ENCODE results near the gene TAPBPL.
"Not testable (repeated sequence)": the region's sequence is repeated elsewhere in the genome, so short reads cannot be mapped to it uniquely, and the experiment has no call there.

TAPBPL gene

DNA sequence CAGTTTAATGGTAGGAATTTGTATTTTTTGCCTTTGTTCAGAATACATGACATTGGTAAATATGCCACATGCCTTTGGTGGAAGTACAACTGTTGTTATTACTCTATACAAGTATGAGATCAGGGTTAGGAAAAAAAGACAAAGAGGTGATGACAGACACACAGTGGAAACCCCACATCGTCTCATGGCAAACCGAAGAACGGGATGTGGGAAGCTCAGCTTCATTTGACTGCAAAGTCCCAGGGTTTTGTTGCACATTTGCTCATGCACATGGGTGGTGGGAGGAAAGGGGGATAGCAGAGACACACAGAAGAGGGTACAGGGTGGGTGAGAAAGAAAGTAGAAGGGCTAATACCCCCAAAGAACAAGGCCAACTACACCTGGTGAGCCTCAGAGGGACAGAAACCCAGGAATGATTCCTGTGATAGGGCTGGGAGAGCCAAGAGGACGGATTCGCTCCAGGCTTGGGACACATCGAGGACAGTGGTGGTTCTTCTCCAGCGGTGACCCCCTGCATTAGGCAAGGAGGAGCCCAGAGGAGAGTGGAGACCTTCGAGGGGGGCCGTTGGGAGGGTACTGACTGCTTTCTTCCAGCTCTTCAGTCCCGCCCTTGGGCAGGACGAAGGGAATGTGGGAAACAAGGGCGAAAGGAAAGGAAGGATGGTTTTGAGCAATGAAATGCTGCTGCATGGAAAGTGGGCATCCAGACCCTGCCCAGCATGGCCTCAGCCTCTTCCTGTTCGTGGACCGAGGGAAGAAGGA lies 10.6 kb downstream of the TAPBPL start:
- DNase-seq (ENCODE audit: low read depth in 2 of 2, low spot score in 1 of 2): no peak

DNA sequence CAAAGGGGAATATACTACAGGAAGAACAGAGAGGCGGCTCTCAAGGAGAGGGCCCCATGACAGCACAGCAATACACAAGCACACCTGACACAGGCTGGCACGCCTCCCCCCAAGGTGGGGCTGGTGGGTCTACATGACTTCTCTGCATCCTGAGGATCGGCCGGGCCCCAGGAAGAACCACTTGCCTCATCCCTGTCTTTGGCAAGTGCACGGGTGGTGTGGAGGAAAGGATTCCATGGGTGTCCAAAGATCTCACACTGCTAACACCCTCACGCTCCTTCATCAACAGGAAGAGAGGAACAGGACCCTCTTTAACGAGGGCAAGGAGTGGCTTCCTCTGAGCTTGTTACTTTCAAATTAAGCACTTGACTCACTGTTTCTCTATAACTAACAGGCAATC lies 11.4 kb downstream of the TAPBPL start:
- DNase-seq (ENCODE audit: low read depth in 2 of 2, low spot score in 1 of 2): no peak

DNA sequence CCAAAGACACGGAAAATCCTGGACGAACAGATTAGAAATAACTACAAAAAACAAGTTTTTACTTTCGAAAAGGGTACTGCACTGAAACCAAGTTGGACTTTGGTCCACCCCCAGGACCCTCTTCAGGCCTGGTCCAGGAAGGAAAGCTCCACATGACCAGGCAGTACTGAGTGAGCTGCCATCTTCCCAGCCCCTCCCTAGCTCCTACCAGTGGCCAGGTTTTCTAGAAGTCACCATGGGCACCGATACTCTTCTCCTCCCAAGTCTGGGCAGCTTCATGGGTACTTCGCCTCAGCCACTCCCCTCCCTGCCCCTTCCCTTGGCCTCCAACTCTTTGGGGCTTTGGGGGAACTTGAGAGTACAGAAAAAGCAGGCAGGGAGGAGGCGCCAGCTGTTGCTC lies 12.0 kb downstream of the TAPBPL start:
- no peak for DNase-seq (ENCODE audit: low read depth in 2 of 2, low spot score in 1 of 2)

DNA sequence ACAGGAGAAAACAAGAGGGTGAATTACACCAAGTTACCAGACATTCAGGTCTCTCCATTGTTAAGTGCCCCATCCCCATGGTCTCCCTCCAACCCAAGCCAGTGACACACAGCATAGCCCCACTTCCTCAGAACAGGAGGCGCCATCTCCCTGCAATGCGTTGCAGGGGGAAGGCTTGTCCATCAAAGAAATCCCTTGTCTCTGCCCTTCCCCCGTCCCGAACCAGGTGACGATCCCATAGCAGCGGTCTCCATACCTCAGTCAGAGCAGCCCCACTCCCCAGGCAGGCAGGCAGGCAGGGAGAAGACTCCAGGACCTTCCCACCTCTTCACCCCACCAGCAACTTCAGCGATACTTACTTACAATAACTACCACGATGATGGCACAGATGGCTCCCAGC lies 12.7 kb downstream of the TAPBPL start:
- DNase-seq (ENCODE audit: low read depth in 2 of 2, low spot score in 1 of 2): no peak

DNA sequence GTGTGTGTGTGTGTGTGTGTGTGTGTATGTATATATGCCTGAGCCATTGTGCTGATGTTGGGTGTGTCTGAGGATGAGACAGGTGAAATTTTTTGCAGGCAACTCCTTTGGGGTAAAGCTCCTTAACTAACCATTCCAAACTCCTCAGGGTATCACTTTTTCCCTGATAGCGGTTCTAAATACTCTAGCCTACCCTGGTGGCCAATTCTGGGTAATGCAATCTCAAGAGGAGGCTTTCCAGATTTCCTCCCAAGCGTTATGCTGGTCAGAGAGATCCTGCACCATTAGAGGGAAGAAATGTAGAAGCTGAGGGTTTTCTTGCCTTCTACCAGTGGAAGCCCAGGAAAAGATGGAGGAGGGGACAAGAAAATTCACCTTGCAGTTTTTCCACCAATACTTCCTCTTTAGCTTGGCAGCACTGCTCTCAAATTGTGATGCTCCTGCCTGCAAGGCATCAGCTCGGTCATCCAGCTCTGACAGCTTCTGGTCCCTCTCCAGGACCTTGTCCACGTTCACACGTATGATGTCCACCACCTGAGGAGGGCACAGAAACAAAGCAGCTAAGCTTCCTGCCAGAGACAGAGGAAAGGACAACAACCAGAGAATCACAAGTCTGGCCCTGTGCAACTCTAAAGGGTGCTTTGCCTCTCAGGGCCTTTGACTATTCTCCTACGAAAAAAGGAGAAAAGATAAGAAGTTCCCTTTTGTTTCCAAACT lies 13.8 kb downstream of the TAPBPL start:
- no peak for DNase-seq (ENCODE audit: low read depth in 2 of 2, low spot score in 1 of 2)

DNA sequence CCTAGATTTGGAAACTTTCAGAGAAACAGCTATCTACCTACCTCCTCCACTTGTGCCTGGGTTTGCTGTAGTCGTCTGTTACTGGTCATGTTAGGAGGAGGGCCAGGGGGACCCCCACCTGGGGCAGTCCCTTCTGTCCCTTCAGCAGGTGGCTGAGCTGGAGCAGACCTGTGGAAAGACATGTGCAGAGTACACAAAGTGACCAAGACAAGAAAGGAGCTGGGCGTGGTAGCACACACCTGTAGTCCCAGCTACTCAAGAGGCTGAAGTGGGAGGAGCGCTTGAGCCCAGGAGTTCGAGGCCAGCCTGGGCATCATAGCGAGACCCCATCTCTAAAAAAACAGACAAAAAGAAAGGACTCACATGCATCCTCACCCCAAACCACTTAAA lies 14.3 kb downstream of the TAPBPL start:
- no peak for DNase-seq (ENCODE audit: low read depth in 2 of 2, low spot score in 1 of 2)

DNA sequence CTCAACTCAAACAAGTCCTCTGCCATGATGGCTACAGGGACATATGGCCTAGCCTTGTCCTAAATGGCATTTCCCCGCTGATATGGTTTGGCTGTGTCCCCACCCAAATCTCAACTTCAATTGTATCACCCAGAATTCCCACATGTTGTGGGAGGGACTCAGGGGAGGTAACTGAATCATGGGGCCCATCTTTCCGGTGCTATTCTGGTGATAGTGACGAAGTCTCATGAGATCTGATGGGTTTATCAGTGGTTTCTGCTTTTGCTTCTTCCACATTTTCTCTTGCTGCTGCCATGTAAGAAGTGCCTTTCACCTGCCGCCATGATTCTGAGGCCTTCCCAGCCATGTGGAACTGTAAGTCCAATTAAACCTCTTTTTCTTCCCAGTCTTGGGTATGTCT lies 14.9 kb downstream of the TAPBPL start:
- DNase-seq (ENCODE audit: low read depth in 2 of 2, low spot score in 1 of 2): not testable (repeated sequence)

DNA sequence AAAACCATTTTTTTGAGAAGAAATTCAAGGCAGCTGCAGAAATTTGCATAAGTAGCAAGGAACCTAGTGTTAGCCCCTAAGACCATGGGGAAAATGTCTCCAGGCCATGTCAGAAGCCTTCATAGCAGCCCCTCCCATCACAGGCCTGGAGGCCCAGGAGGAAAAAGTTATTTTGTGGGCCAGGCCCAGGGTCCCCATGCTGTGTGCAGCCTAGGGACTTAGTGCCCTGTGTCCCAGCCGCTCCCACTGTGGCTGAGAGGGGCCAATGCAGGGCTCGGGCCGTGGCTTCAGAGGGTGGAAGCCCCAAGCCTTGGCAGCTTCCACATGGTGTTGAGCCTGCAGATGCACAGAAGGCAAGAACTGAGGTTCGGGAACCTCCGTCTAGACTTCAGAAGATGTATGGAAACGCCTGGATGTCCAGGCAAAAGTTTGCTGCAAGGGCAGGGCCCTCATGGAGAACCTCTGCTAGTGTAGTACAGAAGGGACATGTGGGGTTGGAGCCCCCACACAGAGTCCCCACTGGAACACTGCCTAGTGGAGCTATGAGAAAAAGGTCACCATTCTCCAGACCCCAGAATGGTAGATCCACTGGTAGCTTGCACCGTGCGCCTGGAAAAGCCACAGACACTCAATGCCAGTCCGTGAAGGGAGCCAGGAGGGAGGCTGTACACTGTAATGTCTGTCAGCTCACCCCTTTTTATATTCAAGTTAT lies 15.9 kb downstream of the TAPBPL start:
- not testable (repeated sequence) for DNase-seq (ENCODE audit: low read depth in 2 of 2, low spot score in 1 of 2)

DNA sequence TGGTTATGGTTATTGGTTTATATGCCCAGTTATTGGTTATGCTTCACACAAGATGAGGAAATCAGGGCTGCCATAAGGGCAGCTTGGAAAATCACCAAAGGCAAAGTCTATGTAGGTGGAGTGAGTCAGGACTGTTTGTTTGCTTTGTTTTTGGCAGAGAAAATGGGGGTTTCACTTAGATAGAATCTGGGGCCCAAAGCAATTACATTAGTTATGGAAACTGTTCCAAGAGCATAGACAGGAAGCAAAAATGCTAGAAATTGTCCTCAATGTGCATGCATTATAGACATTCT lies 16.4 kb downstream of the TAPBPL start:
- no peak for DNase-seq (ENCODE audit: low read depth in 2 of 2, low spot score in 1 of 2)

DNA sequence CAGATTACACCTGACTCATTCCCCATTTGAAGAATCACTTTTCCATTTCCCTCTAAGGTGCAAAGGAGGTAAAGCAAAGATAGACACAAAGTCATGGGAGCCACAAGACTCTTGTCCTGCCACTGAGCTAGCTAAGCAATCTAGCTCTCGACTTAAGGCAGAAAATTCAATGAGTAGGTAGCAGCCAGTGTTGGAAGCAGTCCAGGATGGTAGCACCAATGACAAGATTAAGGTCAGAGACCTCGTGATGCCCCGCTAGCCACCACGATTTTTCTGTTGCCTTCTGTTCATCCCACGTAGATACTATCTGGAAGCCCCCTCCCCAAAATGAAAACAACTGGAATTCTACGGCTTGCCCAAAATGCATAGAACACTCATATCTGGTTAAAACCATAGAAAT lies 17.2 kb downstream of the TAPBPL start:
- no peak for DNase-seq (ENCODE audit: low read depth in 2 of 2, low spot score in 1 of 2)

DNA sequence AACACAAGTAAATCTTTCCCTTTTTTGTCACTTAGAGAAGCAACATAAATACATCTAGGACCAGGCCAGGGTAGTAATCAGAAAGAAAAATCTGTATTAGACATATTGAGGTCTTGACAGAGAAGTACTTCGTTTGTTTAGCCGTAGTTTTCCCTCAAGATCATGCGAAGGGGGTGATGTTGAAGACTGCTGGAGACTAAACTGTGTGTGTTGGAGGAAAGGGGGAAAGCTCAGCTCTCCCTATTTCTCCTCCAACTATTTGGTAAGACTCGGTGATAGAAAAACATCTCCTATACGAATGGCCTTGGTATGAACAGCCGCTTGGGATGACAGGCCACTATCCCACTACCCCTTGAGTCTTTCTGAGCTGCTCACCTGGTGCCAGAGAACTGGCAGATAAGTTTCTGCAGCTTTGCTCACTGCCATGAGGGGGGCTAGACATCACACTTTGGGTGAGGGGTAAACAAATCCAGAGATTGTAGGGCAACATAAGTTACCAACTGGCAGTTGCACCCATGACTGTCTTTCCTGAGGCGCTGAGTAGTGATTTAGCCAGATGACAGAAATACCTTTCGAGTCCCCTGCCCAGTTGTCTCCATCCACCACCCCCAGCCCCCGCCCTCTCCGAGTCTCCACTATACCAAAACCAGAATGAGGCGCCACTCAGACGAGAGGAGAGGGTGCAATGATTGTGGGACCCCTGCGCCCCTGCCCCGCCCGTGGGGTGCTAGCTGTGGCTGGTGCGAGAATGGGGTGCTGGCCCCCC lies 17.9 kb downstream of the TAPBPL start:
- no peak for DNase-seq (ENCODE audit: low read depth in 2 of 2, low spot score in 1 of 2)

DNA sequence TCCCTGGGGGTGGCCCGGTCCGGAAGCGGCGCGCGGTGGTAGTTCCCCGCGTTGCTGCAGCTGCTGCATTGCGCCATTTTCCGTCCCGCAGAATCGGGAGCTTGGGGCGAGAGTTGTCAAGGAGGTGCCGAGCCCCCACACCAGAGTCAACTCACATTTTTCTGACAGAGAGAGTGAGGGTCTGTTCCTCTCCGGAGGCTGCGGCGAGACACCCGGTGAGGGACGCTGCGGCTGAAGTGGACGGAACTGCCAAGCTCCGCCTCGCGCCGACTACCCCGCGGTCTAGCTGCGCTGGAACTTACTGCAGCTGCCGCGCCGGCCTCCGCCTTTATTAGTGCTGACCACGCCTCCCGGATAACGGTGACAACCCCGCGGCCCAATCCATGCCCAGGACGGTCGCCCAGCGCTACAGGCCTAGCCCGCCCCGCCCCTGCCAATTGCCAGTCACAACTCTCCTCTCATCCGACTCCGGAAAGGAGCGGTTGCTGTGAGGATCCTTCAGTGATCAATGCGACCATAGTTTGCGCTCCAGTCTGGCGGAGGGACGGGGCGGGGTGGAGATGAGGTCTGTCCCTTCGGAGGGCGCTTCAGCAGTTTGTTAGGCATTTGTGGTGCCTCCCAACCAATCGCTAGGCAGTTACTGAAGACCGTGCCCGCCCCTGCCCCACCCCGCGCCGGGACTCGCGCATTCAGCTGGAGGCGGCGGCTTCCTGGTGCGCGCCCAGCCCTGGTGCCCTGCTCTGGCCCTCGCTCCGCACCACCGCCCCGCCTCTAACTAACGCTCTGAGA lies 18.7 kb downstream of the TAPBPL start, which contains the start of gene VAMP1:
TSS of gene VAMP1 (minus strand) at position 303 of the 789 bp plus-strand sequence. CDS start at position 157, 146 bp downstream.
- DNase-seq (ENCODE audit: low read depth in 2 of 2, low spot score in 1 of 2): peak; percentile 91 to 94

DNA sequence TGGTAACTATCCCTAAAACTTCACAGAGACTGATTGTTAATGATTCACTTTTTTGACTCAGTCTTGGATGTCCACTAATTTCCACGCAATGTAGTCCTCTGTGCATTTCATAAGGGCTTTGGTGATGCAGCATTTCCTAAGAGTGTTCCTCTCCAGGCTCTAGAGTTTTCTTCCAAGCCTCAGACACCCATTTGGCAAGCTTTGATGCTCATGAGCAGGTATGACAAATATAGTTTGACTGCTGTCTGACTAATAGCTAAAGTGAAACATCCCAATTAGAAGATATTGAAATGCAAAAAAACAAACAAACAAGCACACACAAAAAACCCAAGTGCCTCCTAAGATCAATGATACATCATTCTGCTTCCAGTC lies 20.1 kb downstream of the TAPBPL start:
- no peak for DNase-seq (ENCODE audit: low read depth in 2 of 2, low spot score in 1 of 2)

DNA sequence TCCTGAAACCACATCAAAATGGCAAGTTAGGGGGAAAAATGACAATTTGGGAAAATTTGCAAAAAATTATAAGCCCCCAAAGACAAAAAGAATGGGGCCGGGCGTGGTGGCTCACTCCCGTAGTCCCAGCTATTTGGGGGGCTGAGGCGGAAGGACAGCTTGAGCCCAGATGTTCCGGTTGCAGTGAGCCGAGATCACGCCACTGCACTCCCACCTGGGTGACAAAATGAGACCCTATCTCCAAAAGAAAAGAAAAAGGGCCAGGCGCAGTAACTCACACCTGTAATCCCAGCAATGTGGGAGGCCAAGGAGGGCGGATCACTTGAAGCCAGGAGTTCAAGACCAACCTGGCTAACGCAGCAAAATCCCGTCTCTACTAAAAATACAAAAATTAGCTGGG lies 20.6 kb downstream of the TAPBPL start:
- no peak for DNase-seq (ENCODE audit: low read depth in 2 of 2, low spot score in 1 of 2)

DNA sequence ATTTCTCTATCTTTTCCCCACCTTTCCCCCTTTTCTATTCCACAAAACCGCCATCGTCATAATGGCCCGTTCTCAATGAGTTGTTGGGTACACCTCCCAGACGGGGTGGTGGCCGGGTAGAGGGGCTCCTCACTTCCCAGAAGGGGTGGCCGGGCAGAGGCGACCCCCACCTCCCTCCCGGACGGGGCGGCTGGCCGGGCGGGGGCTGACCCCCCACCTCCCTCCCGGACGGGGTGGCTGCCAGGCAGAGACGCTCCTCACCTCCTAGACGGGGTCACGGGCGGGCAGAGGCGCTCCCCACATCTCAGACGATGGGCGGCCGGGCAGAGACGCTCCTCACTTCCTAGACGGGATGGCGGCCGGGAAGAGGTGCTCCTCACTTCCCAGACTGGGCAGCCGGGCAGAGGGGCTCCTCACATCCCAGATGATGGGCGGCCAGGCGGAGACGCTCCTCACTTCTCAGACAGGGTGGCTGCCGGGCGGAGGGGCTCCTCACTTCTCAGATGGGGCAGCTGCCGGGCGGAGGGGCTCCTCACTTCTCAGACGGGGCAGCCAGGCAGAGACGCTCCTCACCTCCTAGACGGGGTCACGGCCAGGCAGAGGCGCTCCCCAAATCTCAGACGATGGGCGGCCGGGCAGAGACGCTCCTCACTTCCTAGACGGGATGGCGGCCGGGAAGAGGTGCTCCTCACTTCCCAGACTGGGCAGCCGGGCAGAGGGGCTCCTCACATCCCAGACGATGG lies 23.6 kb downstream of the TAPBPL start:
- not testable (repeated sequence) for DNase-seq (ENCODE audit: low read depth in 2 of 2, low spot score in 1 of 2)

DNA sequence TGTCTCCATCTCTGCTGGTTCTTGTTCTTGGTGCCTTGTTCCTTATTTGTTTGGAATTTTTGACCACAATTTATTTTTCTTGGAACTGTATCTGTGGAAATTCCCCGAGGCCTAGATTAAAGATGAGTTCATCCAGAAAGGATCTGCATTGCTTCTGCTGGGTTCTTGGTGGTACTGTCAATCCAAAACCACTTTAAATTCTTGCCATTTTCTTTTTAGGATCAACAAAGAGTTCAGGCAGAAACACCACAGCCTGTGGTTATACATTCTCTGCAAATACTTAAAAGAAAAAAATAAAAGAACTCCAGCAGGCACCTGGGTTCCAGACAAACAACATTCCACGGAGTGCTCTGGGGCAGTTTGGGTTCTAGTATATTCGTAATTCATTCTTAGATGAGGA lies 24.6 kb downstream of the TAPBPL start:
- DNase-seq (ENCODE audit: low read depth in 2 of 2, low spot score in 1 of 2): no peak

DNA sequence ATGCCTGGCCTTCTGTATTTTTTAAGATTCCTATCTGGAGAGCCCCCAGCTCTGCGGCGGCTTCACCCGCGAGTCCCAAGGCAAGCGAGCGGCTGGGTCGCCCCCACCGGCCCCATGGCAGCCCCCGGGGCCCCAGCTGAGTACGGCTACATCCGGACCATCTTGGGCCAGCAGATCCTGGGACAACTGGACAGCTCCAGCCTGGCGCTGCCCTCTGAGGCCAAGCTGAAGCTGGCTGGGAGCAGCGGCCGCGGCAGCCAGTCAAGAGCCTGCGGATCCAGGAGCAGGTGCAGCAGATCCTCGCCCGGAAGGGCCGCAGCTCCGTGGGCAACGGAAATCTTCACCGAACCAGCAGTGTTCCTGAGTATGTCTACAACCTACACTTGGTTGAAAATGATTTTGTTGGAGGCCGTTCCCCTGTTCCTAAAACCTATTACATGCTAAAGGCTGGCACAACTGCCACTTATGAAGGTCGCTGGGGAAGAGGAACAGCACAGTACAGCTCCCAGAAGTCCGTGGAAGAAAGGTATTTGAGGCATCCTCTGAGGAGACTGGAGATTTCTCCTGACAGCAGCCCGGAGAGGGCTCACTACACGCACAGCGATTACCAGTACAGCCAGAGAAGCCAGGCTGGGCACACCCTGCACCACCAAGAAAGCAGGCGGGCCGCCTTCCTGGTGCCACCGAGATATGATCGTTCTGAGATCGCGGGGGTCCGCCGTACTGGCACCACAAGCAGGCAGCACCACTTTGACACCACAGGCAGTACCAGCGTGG lies 25.9 kb downstream of the TAPBPL start:
- DNase-seq (ENCODE audit: low read depth in 2 of 2, low spot score in 1 of 2): not testable (repeated sequence)

DNA sequence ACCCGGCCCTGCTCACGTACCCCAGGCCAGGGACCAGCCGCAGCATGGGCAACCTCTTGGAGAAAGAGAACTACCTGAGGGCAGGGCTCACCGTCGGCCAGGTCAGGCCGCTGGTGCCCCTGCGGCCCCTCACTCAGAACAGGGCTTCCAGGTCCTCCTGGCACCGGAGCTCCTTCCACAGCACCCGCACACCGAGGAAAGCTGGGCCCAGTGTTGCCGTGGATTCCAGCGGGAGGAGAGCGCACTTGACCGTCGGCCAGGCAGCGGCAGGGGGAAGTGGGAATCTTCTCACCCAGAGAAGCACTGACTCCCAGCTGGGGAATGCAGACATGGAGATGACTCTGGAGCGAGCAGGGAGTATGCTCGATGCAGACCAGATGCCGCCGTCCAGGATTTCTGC lies 26.6 kb downstream of the TAPBPL start:
- DNase-seq (ENCODE audit: low read depth in 2 of 2, low spot score in 1 of 2): no peak

DNA sequence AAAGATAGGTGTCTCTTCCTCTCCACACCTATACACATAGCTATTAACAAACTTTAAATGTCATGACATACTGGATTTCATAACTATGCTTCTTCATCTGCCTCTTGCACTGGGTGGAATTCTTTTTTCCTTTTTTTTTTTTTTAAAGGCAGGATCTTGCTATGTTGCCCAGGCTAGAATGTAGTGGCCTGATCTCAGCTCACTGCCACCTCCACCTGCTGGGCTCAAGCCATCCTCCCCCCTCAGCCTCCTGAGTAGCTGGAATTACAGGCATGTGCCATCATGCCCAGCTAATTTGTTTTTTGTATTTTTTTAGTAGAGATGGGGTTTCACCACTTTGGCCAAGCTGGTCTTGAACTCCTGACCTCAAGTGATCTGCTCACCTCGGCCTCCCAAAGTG lies 36.4 kb downstream of the TAPBPL start:
- DNase-seq (ENCODE audit: low read depth in 2 of 2, low spot score in 1 of 2): no peak
